ENCODE results near the gene TCF4. TPM values are rescaled to one million over a fixed set of nuclear protein-coding genes. Genes with fewer than 3 reads are reported as not detected.

TCF4 gene
- total RNA-seq, 2 experiments from 2014 or later: 0.21 to 0.26 TPM

DNA sequence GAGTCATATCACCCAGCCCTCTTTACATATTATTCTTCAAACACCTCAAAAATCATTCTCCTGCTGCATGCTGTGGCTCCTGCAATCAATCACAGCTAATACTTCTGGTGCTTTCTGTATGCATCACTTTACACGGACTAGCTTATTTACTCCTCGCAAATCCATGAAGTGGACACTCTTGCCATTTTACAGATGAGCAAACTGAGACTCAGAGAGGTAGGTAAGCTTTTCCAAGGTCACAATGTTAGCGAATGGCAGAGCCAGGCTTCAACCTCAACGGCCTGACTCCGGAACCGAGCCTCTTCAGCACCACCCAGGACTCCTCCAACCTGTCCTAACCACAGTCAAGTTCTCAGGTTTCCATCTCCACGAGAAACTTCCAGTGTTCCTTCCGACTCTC is 36.8 kb downstream of the TCF4 start:
- CTCF ChIA-PET: no interaction called here
- DNase-seq (no peak), ATAC-seq (no peak)
- Mint-ChIP-seq H3K27me3 (ENCODE audit: low read depth) (no peaks in the 10 kb centered on the region), H3K36me3 (ENCODE audit: low read depth) (no peaks in the 10 kb centered on the region), H3K9me3 (ENCODE audit: insufficient read depth) (no peaks in the 10 kb centered on the region), H3K27ac (no peak overlapping the region), H3K4me1 (ENCODE audit: low read depth) (no peaks in the 10 kb centered on the region), H3K4me3 (no peak overlapping the region)
- POLR2A ChIA-PET: no interaction called here

DNA sequence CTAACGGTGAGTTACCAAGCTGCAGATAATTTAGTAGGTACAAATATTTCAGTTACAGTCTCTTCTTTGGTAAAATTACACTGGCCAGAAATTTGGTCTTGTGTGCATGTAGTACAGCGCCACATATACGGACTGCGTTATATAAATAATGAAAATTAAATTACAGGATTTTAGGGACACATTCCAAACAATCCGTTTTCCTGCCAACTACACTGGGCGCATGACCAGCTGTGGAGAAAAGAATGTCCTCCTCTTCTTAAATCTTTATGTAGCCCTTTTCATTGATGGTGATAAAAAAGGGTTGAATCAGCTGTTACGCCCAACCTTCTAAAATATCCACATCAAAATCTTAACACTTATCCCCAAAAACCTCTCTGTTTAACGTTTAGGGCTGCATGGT is 37.5 kb downstream of the TCF4 start:
- Mint-ChIP-seq H3K27me3 (ENCODE audit: low read depth) (no peaks in the 10 kb centered on the region), H3K4me1 (ENCODE audit: low read depth) (no peaks in the 10 kb centered on the region), H3K27ac (no peak overlapping the region), H3K9me3 (ENCODE audit: insufficient read depth) (no peaks in the 10 kb centered on the region), H3K36me3 (ENCODE audit: low read depth) (no peaks in the 10 kb centered on the region), H3K4me3 (no peak overlapping the region)
- POLR2A ChIA-PET: no interaction called here
- ATAC-seq (no peak), DNase-seq (no peak)
- CTCF ChIA-PET: no interaction called here

DNA sequence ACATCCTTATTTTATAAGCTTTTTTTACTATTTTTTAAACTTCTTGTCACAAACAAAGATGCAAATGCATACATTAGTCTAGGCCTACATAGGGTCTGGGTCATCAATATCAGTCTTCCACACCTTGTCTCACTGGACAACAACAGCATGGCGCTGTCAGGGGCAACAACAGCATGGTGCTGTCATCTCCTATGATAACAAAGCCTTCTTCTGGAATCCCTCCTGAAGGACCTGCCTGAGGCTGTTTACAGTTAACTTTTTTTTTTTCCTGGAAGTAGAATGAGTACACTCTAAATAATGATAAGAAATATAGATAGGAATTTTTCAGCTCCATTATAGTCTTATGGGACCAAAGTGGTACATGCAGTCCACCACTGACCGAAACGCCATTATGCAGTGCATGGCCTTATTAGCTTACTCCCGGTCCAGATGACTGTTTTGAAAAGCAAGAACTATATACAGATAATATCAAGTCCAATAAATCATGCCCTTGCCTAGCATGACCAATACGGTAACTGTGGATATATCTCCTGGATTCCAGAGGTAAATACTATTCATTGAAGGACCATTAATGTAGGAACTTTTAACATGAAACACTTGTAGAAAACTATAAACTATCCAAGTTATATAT is 38.4 kb downstream of the TCF4 start:
- no peaks in the 10 kb centered on the region for H3K36me3 Mint-ChIP-seq (ENCODE audit: low read depth)
- H3K27me3 Mint-ChIP-seq (ENCODE audit: low read depth): no peaks in the 10 kb centered on the region
- H3K27ac Mint-ChIP-seq: no peak overlapping the region
- ATAC-seq (no peak), DNase-seq (no peak)
- H3K9me3 Mint-ChIP-seq (ENCODE audit: insufficient read depth): no peaks in the 10 kb centered on the region
- no peaks in the 10 kb centered on the region for H3K4me1 Mint-ChIP-seq (ENCODE audit: low read depth)
- ChIA-PET POLR2A (no interaction called here), CTCF (no interaction called here)
- no peak overlapping the region for H3K4me3 Mint-ChIP-seq

DNA sequence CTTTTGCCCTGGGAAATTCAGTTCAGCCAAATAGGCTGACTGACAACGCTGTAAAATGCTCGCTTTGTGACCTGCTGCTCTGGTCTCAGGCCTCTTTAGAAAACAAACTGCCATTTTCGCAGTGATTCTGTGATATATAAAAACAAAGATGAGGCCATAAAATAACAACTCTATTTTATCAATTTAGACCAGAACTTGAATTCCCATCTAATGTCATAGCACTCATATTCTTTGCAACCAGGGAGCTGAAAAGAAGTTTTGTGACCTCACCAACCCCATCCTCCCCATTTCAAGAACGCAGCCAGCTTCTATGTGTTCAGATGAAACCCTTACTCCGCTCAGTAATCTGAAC is 40.3 kb downstream of the TCF4 start:
- ChIA-PET POLR2A (no interaction called here), CTCF (no interaction called here)
- Mint-ChIP-seq H3K27me3 (ENCODE audit: low read depth) (no peaks in the 10 kb centered on the region), H3K4me1 (ENCODE audit: low read depth) (no peaks in the 10 kb centered on the region), H3K36me3 (ENCODE audit: low read depth) (no peaks in the 10 kb centered on the region), H3K27ac (no peak overlapping the region), H3K9me3 (ENCODE audit: insufficient read depth) (no peaks in the 10 kb centered on the region), H3K4me3 (no peak overlapping the region)
- DNase-seq (no peak), ATAC-seq (no peak)

DNA sequence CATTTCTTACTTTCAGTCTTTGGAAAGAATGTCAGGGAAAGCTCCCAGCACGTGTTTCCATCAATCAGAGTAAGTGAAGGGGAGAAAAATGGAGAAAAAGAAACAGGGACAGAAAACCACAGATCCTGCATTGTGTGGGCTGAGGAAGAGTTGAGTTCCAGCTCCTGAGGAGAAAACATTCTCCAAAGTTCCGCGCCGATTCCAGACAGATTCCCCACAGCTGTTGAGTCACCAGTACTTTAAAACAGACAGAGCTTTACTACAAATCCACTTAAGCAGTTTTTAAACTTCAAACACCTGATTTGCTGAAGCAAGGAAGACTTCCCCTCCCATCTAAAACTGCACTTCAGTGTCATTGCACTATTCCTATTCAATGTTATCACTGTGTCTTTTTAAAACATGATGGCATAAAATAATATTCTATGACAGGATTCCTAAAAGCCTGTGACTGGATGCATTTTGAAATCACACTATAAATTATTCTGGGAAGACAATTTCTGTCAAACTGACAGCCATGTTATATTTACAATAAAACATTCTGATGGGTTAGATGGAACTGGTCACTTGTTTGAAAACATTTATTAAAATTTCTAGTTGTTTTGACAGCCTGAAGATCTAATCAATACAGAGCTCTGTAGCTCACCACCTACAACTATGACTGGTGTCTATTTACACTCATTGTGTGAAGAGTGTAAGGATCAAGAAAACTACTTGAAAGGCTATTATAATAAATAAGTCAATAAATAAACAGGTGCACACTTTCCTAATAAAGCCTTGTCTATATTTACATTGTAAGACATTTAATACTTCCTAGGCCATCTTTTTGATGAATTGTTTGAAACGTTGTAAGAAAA is 40.9 kb downstream of the TCF4 start:
- no peaks in the 10 kb centered on the region for H3K27me3 Mint-ChIP-seq (ENCODE audit: low read depth)
- ATAC-seq: no peak
- H3K4me3 Mint-ChIP-seq: no peak overlapping the region
- no peaks in the 10 kb centered on the region for H3K36me3 Mint-ChIP-seq (ENCODE audit: low read depth)
- no peak for DNase-seq
- no peak overlapping the region for H3K27ac Mint-ChIP-seq
- H3K9me3 Mint-ChIP-seq (ENCODE audit: insufficient read depth): no peaks in the 10 kb centered on the region
- no peaks in the 10 kb centered on the region for H3K4me1 Mint-ChIP-seq (ENCODE audit: low read depth)
- POLR2A ChIA-PET: no interaction called here
- CTCF ChIA-PET: no interaction called here

DNA sequence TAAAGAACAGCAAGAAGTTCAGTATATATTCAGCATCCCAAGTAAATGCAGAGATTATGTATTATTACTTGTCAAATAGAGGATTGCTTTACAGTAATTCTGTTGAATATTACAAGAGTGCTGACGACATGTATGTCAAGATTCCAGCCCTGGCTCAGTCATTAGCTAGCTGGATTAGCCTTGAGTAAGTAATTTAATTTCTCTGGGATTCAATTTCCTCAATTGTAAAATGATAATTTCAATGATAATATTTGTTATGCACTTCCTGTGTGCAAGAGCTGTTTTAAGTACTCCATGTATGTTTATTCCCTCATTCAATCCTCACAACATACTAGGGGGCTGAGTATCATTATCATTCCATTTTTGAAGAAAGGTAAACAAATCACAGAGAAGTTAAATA is 44.0 kb downstream of the TCF4 start:
- Mint-ChIP-seq H3K27me3 (ENCODE audit: low read depth) (no peaks in the 10 kb centered on the region), H3K9me3 (ENCODE audit: insufficient read depth) (no peaks in the 10 kb centered on the region), H3K36me3 (ENCODE audit: low read depth) (no peaks in the 10 kb centered on the region), H3K4me3 (no peak overlapping the region), H3K27ac (no peak overlapping the region), H3K4me1 (ENCODE audit: low read depth) (no peaks in the 10 kb centered on the region)
- no peak for ATAC-seq
- POLR2A ChIA-PET: no interaction called here
- CTCF ChIA-PET: no interaction called here
- DNase-seq: no peak

DNA sequence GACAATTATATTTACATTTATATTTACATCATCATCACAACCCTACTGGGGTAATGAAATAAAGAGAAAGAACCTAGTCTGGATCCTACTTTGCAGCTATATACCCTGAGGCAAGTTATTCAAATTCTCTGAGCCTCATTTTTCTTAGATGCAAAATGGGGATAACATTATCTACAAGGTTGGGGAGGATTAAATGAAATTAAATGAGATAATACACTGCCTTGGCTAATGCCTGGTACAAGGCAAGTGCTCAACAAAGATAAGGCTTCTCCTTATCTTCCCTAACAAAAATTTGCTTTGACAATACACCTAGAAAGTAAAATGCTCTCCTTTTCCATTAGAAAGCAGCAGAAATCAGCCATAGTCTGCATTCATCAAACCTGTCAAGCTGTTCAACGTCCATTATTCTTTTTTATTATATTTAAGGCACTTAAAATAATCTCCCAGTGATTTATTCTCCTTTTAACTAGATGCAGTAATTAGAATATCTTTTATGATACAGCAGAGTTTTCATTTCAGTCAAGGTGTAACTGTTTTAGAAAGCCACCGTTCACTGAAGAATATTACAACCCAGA is 44.8 kb downstream of the TCF4 start:
- Mint-ChIP-seq H3K4me3 (no peak overlapping the region), H3K9me3 (ENCODE audit: insufficient read depth) (no peaks in the 10 kb centered on the region), H3K4me1 (ENCODE audit: low read depth) (no peaks in the 10 kb centered on the region), H3K27me3 (ENCODE audit: low read depth) (no peaks in the 10 kb centered on the region), H3K36me3 (ENCODE audit: low read depth) (no peaks in the 10 kb centered on the region), H3K27ac (no peak overlapping the region)
- no peak for ATAC-seq
- ChIA-PET CTCF (no interaction called here), POLR2A (no interaction called here)
- no peak for DNase-seq

DNA sequence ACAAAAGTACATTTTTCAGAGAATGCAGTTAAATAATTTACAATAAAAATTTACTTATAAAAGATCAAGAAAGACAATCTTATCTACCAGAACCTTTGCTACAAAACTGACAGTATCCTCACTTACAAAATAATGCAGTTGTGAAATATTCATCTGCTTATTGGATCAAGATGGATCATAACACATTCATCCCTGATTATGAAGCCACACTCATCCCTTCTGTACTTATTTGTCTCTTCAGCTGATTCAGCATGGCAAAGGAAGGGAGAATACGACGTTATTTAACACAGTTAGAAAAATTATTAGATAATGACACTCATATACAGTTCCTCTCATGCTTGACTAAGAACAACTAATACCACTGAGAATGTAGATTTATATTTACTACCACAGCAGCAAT is 46.4 kb downstream of the TCF4 start:
- Mint-ChIP-seq H3K4me1 (ENCODE audit: low read depth) (no peaks in the 10 kb centered on the region), H3K4me3 (no peak overlapping the region), H3K9me3 (ENCODE audit: insufficient read depth) (no peaks in the 10 kb centered on the region), H3K27me3 (ENCODE audit: low read depth) (no peaks in the 10 kb centered on the region), H3K27ac (no peak overlapping the region), H3K36me3 (ENCODE audit: low read depth) (no peaks in the 10 kb centered on the region)
- ChIA-PET CTCF (no interaction called here), POLR2A (no interaction called here)
- no peak for DNase-seq
- no peak for ATAC-seq

DNA sequence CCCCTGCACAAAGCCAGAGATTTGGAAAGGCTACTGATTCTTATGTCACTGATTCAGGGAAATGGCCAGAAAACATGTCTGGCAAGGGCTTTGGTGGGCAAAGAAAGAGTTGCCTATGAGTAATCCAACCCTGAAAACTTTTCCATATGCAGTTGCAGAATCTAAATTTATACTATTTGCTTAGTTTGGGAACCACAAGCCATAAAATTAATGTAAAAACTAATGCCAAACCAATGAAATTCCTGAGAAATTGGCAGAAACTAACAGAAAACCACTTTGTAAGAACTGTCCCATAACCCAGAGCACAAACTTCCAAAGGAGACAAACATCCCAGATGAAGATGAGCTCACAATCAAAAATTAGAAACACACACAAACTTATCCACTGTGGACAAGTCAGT is 48.8 kb downstream of the TCF4 start:
- ChIA-PET POLR2A (no interaction called here), CTCF (interaction anchor here (0.6 kb wide), 1 partner anchor 1238 kb away, joined by 3 read pairs; no protein-coding TSS in a partner anchor)
- H3K4me3 Mint-ChIP-seq: no peak overlapping the region
- DNase-seq: no peak
- H3K27ac Mint-ChIP-seq: no peak overlapping the region
- H3K4me1 Mint-ChIP-seq (ENCODE audit: low read depth): no peaks in the 10 kb centered on the region
- no peaks in the 10 kb centered on the region for H3K27me3 Mint-ChIP-seq (ENCODE audit: low read depth)
- no peaks in the 10 kb centered on the region for H3K9me3 Mint-ChIP-seq (ENCODE audit: insufficient read depth)
- H3K36me3 Mint-ChIP-seq (ENCODE audit: low read depth): no peaks in the 10 kb centered on the region
- no peak for ATAC-seq

DNA sequence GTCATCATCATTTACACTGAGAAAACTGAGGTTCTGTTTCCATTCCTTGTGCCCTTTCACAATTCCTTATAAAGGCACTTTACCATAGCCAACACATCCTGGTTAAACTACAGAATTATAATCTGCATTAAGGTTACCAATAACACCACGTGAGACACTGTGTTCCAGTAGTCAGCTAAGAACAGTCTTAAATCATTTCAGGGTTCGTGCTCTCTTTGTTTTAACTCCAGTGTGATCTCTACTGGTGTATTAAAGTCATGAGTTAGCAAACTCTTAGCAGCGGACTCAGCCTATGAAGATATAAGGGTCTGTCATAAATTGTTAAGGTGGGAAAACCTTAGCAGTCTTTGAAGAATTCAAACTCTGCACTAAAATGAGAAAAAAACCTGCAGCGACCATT is 53.0 kb downstream of the TCF4 start:
- ATAC-seq: no peak
- no peaks in the 10 kb centered on the region for H3K36me3 Mint-ChIP-seq (ENCODE audit: low read depth)
- H3K27ac Mint-ChIP-seq: no peak overlapping the region
- no peaks in the 10 kb centered on the region for H3K4me1 Mint-ChIP-seq (ENCODE audit: low read depth)
- CTCF ChIA-PET: no interaction called here
- POLR2A ChIA-PET: no interaction called here
- no peak overlapping the region for H3K4me3 Mint-ChIP-seq
- H3K9me3 Mint-ChIP-seq (ENCODE audit: insufficient read depth): no peaks in the 10 kb centered on the region
- DNase-seq: no peak
- no peaks in the 10 kb centered on the region for H3K27me3 Mint-ChIP-seq (ENCODE audit: low read depth)

DNA sequence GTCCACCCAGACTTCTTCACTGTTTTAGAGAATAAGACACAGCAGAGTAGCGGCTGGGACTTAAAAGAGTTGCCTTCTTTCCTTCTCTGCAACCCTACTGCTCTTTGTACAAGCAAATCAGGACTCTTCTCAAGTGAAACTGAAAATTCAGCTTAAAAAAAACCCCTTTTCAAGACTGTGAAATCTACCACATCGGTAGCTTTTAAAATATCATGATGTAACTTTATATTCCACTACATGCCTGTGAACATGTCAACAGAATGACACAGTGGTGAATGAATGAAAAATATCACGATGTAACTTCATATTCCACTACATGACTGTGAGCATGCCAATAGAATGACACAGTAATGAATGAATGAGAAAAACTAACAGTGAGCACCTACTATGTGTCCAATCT is 53.4 kb downstream of the TCF4 start:
- Mint-ChIP-seq H3K27me3 (ENCODE audit: low read depth) (no peaks in the 10 kb centered on the region), H3K4me3 (no peak overlapping the region), H3K36me3 (ENCODE audit: low read depth) (no peaks in the 10 kb centered on the region), H3K9me3 (ENCODE audit: insufficient read depth) (no peaks in the 10 kb centered on the region), H3K27ac (no peak overlapping the region), H3K4me1 (ENCODE audit: low read depth) (no peaks in the 10 kb centered on the region)
- ATAC-seq (no peak), DNase-seq (no peak)
- POLR2A ChIA-PET: no interaction called here
- CTCF ChIA-PET: no interaction called here

DNA sequence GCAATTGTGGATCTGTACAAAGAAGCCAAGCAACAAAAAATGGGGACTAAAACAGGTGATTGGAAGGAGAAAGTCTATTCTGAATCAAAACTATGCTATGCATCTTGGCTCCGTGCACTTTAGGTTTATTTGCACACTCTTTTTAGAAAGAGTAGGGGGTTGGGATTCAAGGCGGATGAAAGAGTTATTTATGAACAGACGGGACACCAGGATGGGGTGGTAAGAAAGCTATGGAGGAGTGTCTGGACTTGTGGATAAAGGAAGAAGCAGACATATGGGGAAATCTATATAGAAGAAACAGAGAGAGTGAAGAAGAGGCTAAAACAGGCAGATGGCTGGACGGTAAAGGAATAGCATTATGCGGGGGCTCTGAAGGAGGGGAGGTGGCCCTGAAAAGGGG is 57.8 kb downstream of the TCF4 start:
- Mint-ChIP-seq H3K4me1 (ENCODE audit: low read depth) (no peaks in the 10 kb centered on the region), H3K36me3 (ENCODE audit: low read depth) (no peaks in the 10 kb centered on the region), H3K9me3 (ENCODE audit: insufficient read depth) (no peaks in the 10 kb centered on the region), H3K4me3 (no peak overlapping the region), H3K27me3 (ENCODE audit: low read depth) (no peaks in the 10 kb centered on the region), H3K27ac (no peak overlapping the region)
- CTCF ChIA-PET: no interaction called here
- POLR2A ChIA-PET: no interaction called here
- DNase-seq: no peak
- ATAC-seq: no peak

DNA sequence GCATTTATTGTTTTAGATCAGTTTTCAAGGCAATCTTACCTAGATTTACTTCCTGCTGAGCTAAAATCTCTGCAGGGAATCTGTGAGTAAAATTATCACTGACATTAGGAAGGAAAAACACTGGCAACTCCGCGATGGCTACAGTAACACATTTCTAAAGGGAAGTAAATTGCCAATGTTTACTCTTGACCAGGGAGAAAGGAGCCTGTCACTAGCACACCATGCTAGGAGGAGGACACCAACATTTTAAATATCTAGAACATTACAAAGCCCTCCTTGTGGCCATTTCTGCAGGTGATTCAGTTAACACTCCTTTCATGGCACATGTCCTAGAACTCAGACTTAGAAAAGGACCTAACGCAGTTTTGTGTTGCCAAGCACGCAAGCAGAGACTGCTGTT is 58.4 kb downstream of the TCF4 start:
- no peak overlapping the region for H3K27ac Mint-ChIP-seq
- no peaks in the 10 kb centered on the region for H3K9me3 Mint-ChIP-seq (ENCODE audit: insufficient read depth)
- ChIA-PET CTCF (no interaction called here), POLR2A (no interaction called here)
- ATAC-seq: no peak
- H3K4me3 Mint-ChIP-seq: no peak overlapping the region
- H3K27me3 Mint-ChIP-seq (ENCODE audit: low read depth): no peaks in the 10 kb centered on the region
- no peak for DNase-seq
- H3K36me3 Mint-ChIP-seq (ENCODE audit: low read depth): no peaks in the 10 kb centered on the region
- no peaks in the 10 kb centered on the region for H3K4me1 Mint-ChIP-seq (ENCODE audit: low read depth)

Data from activated CD8-positive, alpha-beta T cell treated with anti-CD3 and anti-CD28 coated beads, Interleukin-2, amount 10 ng/mL, durations not matched to agents 7 days and 5 days (primary cell).